Stimulated activated CD8-positive, alpha-beta memory T cell treated with anti-CD3 and anti-CD28 coated beads, Interleukin-2, amount 100 ng/mL, for 1 hour (primary cell): ENCODE results near the gene USP13.
"Not testable (repeated sequence)": the region's sequence is repeated elsewhere in the genome, so short reads cannot be mapped to it uniquely, and the experiment has no call there.

Source experiments
- DNase-seq, 2 donors: peaks; one replicate each; pipeline ENCODE4 v3.0.0-alpha.2; 2020; ENCODE audit warnings: low read depth in 2 of 2

Gene USP13

GRCh38 chr3:179655236-179655635 lies 2.4 kb downstream of the USP13 start:
- no peak for DNase-seq

- no peak for DNase-seq
Measured at GRCh38 chr3:179658606-179659005, 5.8 kb downstream of the USP13 start.

GRCh38 chr3:179660872-179661271 lies 8.0 kb downstream of the USP13 start:
- DNase-seq = no peak

GRCh38 chr3:179661777-179662176 lies 8.9 kb downstream of the USP13 start:
- no peak for DNase-seq

DNA sequence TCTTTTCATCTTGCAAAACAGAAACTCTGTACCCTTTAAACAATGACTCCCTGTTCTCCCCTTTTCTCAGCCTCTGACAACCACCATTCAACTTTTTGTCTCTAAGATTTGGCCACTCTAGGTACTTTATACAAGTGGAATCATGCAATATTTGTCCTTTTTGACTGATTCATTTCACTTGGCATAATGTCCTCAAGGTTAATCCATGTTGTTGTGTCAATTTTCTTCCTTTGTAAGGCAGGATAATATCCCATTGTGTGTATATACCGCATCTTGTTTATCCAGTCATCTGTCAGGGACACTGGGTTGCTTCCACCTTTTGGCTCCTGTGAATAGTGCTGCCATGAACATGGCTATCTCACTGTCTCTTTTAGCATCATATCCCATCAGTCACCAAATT lies 10.3 kb downstream of the USP13 start:
- DNase-seq = no peak

- DNase-seq = no peak
Measured at GRCh38 chr3:179666030-179666429, 13.2 kb downstream of the USP13 start.

- no peak for DNase-seq
Measured at GRCh38 chr3:179666436-179667035, 13.7 kb downstream of the USP13 start.

DNA sequence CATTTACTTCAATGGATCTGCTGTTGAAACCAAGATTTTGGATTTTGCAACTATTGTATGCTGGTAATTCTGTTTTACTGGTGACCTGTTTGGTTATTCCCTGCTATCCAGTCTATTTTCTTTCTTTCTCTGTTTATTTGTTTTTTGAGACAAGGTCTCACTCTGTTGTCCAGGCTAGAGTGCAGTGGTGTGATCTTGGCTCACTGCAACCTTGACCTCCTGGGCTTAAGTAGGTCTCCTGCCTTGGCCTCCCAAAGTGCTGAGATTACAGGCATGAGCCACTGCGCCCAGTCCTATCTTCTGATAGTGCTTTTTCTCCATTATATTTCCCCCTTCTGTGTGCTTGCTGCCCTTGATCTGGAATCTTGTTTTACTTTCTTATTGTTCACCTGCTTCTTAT lies 15.6 kb downstream of the USP13 start:
- DNase-seq = no peak

GRCh38 chr3:179670311-179670710 lies 17.5 kb downstream of the USP13 start:
- no peak for DNase-seq

DNA sequence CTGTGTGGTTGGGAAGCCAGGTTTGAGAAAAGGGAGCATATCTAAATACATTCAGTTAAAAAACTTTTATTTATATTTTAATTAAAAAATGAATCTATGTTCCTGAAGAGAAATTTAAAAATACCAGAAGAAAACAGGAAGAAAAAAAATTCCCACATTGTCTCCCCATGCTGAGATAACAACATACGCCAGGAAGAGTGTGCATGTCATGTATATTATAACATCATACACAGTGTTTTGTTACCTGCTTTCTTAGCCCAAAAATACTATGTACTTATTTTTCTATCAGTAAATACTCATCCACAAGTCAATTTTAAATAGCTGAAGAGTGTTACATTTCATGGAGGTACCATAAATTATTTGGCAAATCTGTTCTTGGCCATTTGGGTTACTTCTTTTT lies 18.5 kb downstream of the USP13 start:
- no peak for DNase-seq

GRCh38 chr3:179671747-179672242 lies 19.0 kb downstream of the USP13 start:
- no peak for DNase-seq

GRCh38 chr3:179672918-179673317 lies 20.1 kb downstream of the USP13 start:
- no peak for DNase-seq

DNA sequence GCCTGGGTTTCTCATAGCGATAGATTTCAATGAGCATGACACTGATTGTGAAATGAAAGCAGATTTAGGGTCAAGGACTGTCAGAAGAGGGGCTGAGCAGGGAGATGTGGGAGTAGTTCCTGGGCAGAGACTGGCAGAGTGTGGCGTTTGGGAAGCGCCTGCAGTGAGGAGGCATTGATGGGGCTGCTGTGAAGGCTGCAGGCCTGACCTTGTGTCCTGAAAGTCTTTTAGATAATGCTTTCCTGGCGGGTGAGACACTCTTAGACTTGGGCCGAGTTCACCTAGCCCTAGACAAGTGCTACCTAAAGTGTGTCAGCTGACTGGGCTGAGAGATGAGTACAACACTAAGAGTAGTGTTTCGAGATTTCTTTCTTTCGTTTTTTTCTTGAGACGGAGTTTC lies 20.7 kb downstream of the USP13 start:
- DNase-seq = no peak

DNA sequence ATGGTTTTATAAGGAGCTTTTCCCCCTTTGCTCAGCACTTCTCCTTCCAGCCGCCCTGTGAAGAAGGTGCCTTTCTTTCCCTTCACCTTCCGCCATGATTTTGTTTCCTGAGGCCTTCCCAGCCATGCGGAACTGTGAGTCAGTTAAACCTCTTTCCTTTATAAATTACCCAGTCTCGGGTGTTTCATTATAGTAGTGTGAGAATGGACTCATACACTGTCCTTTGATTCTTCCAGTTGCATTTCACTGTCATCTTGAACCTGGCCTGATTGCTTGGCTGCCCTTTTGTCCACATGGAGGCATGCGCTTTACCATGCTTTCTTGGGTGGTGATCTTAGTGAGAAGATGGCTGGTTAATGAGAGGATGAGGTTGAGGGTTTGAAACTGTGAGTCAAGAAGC lies 23.2 kb downstream of the USP13 start:
- DNase-seq = no peak

DNA sequence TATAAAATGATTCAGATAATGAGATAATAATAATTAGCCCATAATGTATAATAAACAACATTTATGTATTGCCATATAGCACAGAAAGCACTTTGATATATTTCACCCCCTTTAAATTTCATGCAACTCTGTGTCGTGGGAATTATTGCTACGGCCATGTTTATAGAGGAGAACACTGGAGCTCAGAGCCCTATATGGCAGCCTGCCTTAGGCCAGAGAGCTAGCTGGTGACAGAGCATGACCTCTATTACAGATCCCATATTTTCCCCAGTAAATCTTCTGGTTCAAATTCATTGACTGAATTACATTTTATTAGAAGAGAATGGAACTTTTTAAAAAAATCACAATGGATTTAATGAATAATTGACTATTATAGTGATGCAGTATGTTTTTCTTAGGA lies 25.0 kb downstream of the USP13 start:
- no peak for DNase-seq

- no peak for DNase-seq
Measured at GRCh38 chr3:179681492-179682263, 28.8 kb downstream of the USP13 start.

- DNase-seq = no peak
Measured at GRCh38 chr3:179682426-179683080, 29.7 kb downstream of the USP13 start.

DNA sequence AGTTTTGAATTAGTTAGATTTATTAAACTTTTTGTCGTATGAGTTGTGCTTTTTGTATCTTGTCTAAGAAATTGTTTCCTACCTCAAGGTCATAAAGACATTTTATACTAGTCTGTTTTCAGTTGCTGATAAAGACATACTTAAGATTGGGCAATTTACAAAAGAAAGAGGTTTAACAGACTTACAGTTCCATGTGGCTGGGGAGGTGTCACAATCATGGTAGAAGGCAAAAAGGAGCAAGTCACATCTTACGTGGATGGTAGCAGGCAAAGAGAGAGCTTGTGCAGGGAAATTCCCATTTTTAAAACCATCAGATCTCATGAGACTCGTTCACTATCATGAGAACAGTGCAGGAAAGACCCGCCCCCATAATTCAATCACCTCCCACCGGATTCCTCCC lies 30.4 kb downstream of the USP13 start:
- not testable (repeated sequence) for DNase-seq

GRCh38 chr3:179687967-179688535 lies 35.2 kb downstream of the USP13 start:
- DNase-seq = no peak

DNA sequence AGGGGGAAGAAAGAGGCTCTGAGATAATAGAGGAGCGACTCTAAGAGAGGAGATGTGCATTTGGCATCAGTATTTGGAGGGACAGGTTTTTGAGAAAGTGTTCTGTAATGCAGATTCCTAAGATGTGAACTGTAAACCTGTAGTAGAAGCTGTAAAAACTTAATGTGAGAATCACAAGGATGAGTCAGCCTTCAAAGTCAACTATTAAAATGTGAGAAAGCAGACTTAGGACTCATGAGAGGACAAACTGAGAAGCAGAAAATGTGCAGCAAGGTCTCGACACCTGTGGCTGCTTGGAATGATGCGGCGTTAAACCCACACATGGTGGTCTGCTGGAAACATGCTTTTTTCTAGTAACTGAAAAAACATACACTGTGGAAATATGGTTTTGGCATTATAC lies 36.0 kb downstream of the USP13 start:
- no peak for DNase-seq

GRCh38 chr3:179694731-179695130 lies 41.9 kb downstream of the USP13 start:
- DNase-seq = no peak

DNA sequence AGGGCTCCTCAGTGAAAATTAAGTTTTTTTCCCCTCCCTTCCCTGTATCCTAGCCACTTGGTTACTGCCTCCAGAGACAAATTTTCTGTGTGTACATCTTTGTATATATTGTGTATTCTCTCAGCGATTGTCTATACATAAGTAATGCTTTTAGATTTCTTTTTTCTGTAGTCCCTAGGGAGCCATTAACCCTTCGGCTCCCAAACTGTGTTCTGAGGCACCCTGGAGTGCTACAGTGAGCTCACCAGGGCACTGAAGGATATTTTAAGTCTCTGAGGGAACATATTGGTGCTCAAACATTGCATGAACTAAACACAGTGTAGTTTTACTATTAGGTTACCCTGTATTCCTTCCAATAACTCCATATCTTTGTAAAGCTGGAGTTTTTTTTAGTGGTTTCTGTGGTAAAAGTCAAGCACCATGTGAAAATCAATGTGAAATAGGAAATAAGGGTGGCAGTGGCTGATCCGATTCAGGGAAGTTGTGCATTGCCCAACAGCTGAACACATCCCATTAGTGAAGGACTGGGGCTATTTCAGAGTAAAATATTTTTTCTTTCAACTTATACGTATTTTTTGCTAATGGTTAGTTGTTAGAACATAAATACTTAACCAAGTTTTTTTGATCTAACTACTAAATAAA lies 43.0 kb downstream of the USP13 start:
- DNase-seq = no peak
